GM23338 (cell line): Measurements from ENCODE around the gene DLG2.

Source experiments
- CREB1 ChIP-seq: fragments of 250-450 bp; sonication (Bioruptor Pico); IDR thresholded peaks from 2 replicates; pipeline ENCODE4 v1.5.0; 2020; ENCODE audit warnings: low read depth, mild to moderate bottlenecking, moderate library complexity
- CTCF ChIP-seq, 2 experiments: fragments of 200-600 bp in 1 of 2; sonication (generic) in 1 of 2; conservative IDR thresholded peaks; 2 replicates each; pipeline versions ENCODE4 v1.5.1 to v1.6.1; 2016 to 2017; ENCODE audit warnings: antibody characterized with exemption in 2 of 2, low read depth in 2 of 2, mild to moderate bottlenecking in 2 of 2, moderate library complexity in 1 of 2
- ETS1 ChIP-seq: IDR thresholded peaks from 2 replicates; pipeline ENCODE4 v1.6.1; 2016; ENCODE audit warnings: antibody characterized with exemption
- EZH2 ChIP-seq: fragments of 200-600 bp; sonication (generic); IDR thresholded peaks from one replicate; pipeline ENCODE4 v1.8.0; 2017; ENCODE audit warnings: antibody characterized with exemption, mild to moderate bottlenecking, low read depth; ENCODE audit not compliant: unreplicated experiment
- EZH2phosphoT487 ChIP-seq: fragments of 200-600 bp; sonication (generic); IDR thresholded peaks from one replicate; pipeline ENCODE4 v1.8.1; 2018; ENCODE audit warnings: antibody characterized with exemption; ENCODE audit not compliant: unreplicated experiment
- JUNB ChIP-seq: IDR thresholded peaks from one replicate; pipeline ENCODE4 v1.6.1; 2016; ENCODE audit warnings: antibody characterized with exemption; ENCODE audit not compliant: unreplicated experiment
- NANOG ChIP-seq: IDR thresholded peaks from 2 replicates; pipeline ENCODE4 v1.6.1; 2016; ENCODE audit warnings: antibody characterized with exemption, borderline replicate concordance
- POLR2AphosphoS5 ChIP-seq: IDR thresholded peaks from 2 replicates; pipeline ENCODE4 v1.6.1; 2016; ENCODE audit warnings: antibody characterized with exemption, low read depth
- REST ChIP-seq: IDR thresholded peaks from one replicate; pipeline ENCODE4 v1.6.1; 2018; ENCODE audit warnings: antibody characterized with exemption; ENCODE audit not compliant: unreplicated experiment
- STAT1 ChIP-seq: IDR thresholded peaks from one replicate; pipeline ENCODE4 v1.6.1; 2016; ENCODE audit warnings: antibody characterized with exemption; ENCODE audit not compliant: unreplicated experiment
- ZNF114 ChIP-seq: fragments of 250-450 bp; sonication (Bioruptor Pico); IDR thresholded peaks from 2 replicates; pipeline ENCODE4 v1.5.0; 2020; ENCODE audit warnings: mild to moderate bottlenecking, moderate library complexity
- ZNF331 ChIP-seq: fragments of 250-450 bp; sonication (Bioruptor Pico); IDR thresholded peaks from 2 replicates; pipeline ENCODE4 v1.5.0; 2020; ENCODE audit warnings: low read depth, mild to moderate bottlenecking, moderate library complexity

- TF ChIP-seq REST: no peak
- no peak for TF ChIP-seq CTCF (conservative IDR thresholded peaks at IDR 0.05; ENCODE audit: low read depth in 2 of 2)
- no peak for TF ChIP-seq JUNB
- TF ChIP-seq ZNF114 (CRISPR knock-in tag): no peak
- TF ChIP-seq EZH2: no peak
- no peak for TF ChIP-seq POLR2AphosphoS5
- TF ChIP-seq EZH2phosphoT487: no peak
- TF ChIP-seq NANOG: no peak
- no peak for TF ChIP-seq ETS1
- TF ChIP-seq CREB1: no peak
- TF ChIP-seq STAT1: no peak
- no peak for TF ChIP-seq ZNF331 (CRISPR knock-in tag)
Measured at GRCh38 chr11:84381666-84382065, 1245.5 kb downstream of the DLG2 start.
